ENCODE data around the gene EIF4B. TPM values are rescaled to one million over a fixed set of nuclear protein-coding genes. Genes with fewer than 3 reads are reported as not detected.

The EIF4B gene
- total and polyA plus RNA-seq, 9 of the 15 experiments (the other 6 are each of a cell fraction or from before 2014, with no cell fraction given) = 138 to 669 (median 552) TPM

DNA sequence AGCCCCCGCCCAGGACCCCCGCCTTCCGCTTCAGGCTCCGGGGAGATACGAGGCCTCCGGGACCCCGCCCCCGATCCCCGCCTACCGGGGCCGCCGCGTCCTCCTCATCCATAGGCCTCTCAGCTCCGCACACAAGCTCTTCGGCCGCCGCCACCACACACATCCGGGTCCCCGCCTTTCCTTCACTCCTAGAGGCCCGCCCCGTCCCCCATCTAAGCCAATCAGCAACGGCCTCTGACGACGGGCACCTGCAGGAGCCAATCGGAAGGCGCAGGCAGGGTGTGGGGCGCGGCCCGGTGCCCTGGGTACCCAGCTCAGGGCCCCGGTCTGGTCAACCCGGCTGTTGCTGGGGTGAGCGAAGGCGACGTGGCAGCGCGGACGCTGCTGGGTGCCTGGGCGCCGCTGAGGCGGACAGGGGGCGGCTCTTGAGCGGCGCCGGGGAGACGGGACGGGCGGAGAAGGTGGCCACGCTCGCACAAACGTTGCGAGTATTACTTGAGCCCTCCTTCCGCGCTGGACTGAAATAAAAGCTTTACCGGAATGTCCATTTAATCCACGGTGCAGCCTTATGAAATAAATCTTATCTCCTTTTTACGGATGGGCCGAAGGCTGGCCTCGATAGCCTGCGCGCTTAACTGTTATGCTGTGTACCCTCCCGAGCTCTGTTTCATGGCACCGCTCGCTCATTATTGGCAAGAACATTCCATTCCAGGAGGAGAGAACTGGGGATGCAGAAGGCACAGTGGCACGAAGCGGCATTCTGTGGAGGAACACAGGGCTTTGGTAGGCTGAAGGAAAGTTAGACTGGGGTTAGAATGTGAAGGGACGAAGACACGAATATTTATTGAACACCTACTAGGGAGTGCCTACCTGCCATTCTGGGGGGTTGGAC is 73.2 kb downstream of the EIF4B start, which contains the start of gene SPRYD3 (continued):
- TF ChIP-seq, protein P1, sequence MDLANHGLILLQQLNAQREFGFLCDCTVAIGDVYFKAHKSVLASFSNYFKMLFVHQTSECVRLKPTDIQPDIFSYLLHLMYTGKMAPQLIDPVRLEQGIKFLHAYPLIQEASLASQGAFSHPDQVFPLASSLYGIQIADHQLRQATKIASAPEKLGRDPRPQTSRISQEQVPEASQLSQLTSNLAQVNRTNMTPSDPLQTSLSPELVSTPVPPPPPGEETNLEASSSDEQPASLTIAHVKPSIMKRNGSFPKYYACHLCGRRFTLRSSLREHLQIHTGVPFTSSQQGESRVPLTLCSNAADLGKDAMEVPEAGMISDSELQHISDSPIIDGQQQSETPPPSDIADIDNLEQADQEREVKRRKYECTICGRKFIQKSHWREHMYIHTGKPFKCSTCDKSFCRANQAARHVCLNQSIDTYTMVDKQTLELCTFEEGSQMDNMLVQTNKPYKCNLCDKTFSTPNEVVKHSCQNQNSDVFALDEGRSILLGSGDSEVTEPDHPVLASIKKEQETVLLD (IDR thresholded peaks at IDR 0.05) = no peak
- TF ChIP-seq FIP1L1 (IDR thresholded peaks at IDR 0.05; ENCODE audit: low read depth, low read length, poor library complexity, severe bottlenecking) (peak; percentile 40), GTF2A2 (tag; IDR thresholded peaks at IDR 0.05) (0 out of 2 replicates have a peak, but pooled peaks have one; percentile 22), ESRRB (CRISPR knock-in tag; IDR thresholded peaks at IDR 0.05; ENCODE audit: borderline replicate concordance) (no peak), MED1 (CRISPR knock-in tag; IDR thresholded peaks at IDR 0.05; ENCODE audit: borderline replicate concordance) (no peak), BCOR (IDR thresholded peaks at IDR 0.05) (no peak), SRSF9 (IDR thresholded peaks at IDR 0.05; ENCODE audit: borderline replicate concordance, low read depth, low read length) (no peak), MBD2 (IDR thresholded peaks at IDR 0.05; ENCODE audit: borderline replicate concordance, low read depth) (peak; percentile 99), SUPT5H (IDR thresholded peaks at IDR 0.05) (peak; percentile 78), NR3C1 (CRISPR knock-in tag; IDR thresholded peaks at IDR 0.05) (no peak), TOE1 (IDR thresholded peaks at IDR 0.05; ENCODE audit: borderline replicate concordance) (no peak), TOE1 (CRISPR knock-in tag; IDR thresholded peaks at IDR 0.05; ENCODE audit: borderline replicate concordance, low read depth) (no peak), SIN3B (IDR thresholded peaks at IDR 0.05; ENCODE audit: low read depth) (no peak), NFRKB (IDR thresholded peaks at IDR 0.05; ENCODE audit: low read depth) (no peak), SMAD2 (IDR thresholded peaks at IDR 0.05; ENCODE audit: low read depth, low read length) (no peak)
- TF ChIP-seq, protein P2, sequence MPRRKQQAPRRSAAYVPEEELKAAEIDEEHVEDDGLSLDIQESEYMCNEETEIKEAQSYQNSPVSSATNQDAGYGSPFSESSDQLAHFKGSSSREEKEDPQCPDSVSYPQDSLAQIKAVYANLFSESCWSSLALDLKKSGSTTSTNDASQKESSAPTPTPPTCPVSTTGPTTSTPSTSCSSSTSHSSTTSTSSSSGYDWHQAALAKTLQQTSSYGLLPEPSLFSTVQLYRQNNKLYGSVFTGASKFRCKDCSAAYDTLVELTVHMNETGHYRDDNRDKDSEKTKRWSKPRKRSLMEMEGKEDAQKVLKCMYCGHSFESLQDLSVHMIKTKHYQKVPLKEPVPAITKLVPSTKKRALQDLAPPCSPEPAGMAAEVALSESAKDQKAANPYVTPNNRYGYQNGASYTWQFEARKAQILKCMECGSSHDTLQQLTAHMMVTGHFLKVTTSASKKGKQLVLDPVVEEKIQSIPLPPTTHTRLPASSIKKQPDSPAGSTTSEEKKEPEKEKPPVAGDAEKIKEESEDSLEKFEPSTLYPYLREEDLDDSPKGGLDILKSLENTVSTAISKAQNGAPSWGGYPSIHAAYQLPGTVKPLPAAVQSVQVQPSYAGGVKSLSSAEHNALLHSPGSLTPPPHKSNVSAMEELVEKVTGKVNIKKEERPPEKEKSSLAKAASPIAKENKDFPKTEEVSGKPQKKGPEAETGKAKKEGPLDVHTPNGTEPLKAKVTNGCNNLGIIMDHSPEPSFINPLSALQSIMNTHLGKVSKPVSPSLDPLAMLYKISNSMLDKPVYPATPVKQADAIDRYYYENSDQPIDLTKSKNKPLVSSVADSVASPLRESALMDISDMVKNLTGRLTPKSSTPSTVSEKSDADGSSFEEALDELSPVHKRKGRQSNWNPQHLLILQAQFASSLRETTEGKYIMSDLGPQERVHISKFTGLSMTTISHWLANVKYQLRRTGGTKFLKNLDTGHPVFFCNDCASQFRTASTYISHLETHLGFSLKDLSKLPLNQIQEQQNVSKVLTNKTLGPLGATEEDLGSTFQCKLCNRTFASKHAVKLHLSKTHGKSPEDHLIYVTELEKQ (CRISPR knock-in tag; IDR thresholded peaks at IDR 0.05) = no peak
- TF ChIP-seq, protein P3, sequence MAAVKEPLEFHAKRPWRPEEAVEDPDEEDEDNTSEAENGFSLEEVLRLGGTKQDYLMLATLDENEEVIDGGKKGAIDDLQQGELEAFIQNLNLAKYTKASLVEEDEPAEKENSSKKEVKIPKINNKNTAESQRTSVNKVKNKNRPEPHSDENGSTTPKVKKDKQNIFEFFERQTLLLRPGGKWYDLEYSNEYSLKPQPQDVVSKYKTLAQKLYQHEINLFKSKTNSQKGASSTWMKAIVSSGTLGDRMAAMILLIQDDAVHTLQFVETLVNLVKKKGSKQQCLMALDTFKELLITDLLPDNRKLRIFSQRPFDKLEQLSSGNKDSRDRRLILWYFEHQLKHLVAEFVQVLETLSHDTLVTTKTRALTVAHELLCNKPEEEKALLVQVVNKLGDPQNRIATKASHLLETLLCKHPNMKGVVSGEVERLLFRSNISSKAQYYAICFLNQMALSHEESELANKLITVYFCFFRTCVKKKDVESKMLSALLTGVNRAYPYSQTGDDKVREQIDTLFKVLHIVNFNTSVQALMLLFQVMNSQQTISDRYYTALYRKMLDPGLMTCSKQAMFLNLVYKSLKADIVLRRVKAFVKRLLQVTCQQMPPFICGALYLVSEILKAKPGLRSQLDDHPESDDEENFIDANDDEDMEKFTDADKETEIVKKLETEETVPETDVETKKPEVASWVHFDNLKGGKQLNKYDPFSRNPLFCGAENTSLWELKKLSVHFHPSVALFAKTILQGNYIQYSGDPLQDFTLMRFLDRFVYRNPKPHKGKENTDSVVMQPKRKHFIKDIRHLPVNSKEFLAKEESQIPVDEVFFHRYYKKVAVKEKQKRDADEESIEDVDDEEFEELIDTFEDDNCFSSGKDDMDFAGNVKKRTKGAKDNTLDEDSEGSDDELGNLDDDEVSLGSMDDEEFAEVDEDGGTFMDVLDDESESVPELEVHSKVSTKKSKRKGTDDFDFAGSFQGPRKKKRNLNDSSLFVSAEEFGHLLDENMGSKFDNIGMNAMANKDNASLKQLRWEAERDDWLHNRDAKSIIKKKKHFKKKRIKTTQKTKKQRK (IDR thresholded peaks at IDR 0.05; ENCODE audit: borderline replicate concordance, low read depth, low read length) = peak; percentile 49; the same call in 1 of the 2 replicates
